ENCODE measurements around the gene FHIP1B.
"Not testable (repeated sequence)": the region's sequence is repeated elsewhere in the genome, so short reads cannot be mapped to it uniquely, and the experiment has no call there.

Gene FHIP1B

DNA sequence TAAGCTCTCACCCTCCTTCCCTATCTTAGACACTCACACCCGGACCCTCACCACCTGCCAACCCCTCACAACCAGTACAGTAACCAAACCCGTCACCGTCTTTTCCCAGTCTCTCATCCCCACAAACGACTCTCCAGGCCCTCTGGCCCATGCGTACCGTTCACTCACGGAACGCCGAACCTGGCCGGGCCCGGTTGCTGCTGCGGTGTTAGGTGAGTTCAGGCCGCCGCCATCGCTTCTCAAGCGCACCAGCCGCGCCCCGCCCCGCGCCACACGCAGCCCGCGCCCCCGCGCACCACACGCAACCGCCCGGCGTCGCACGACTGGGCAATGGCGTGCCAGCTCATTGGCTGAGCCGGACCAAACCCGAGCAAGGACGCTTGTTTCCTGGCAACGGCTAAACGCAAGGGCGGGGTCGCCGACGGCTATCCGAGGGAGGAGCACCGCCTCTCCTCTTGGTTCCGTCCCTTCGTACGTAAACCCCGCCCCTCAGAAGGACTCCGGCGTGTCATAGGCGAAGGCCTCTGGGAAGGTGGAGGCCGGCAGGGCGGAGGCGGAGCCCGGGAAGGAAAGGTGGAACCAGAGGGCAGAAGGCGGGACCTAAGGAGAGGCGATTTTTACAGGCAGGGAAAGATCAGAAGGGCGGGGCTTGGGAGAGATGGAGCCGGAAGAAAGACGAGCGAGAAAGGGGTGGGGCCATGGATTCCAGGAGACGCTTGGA is at the start of gene FHIP1B:
FHIP1B (minus strand) TSS at position 250 of the 721 bp plus-strand sequence. CDS start 10,120 bp downstream, outside the sequence.
- peak; percentile 100 for DNase-seq

DNA sequence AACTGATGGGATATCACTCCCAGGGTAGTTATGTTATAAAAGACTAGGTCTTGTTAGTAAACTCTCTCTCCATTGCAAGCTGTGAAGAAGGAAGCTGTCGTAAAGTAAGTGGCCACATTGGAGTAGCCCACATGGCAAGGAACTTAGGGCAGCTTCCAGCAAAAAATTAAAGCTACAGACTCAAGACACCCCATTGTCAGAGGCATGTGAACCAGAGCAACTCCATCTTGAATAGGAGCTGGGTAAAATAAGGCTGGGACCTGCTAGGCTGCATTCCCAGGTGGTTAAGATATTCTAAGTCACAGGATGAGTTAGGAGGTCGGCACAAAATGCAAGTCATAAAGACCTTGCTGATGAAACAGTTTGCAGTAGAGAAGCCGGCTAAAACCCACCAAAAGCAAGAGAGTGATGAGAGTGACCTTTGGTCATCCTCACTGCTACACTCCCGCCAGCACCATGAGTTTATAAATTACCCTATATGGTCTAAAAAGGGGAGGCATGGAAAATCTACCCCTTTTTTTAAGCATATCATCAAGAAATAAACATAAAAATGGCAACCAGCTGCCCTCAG is 49.1 kb upstream of the FHIP1B start:
- no peak for DNase-seq

DNA sequence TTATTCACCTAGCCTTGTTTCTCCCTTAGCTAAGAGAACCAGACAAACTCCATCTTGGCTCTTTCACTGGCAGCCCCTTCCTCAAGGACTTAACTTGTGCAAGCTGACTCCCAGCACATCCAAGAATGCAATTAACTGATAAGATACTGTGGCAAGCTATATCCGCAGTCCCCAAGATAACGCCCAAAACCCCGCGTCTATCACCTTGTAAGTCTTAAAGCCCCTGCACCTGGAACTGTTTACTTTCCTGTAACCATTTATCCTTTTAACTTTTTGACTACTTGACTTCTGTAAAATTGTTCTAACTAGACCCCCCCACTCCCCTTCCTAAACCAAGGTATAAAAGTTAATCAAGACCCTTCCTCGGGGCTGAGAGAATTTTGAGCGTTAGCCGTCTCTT is 46.4 kb upstream of the FHIP1B start:
- not testable (repeated sequence) for DNase-seq

DNA sequence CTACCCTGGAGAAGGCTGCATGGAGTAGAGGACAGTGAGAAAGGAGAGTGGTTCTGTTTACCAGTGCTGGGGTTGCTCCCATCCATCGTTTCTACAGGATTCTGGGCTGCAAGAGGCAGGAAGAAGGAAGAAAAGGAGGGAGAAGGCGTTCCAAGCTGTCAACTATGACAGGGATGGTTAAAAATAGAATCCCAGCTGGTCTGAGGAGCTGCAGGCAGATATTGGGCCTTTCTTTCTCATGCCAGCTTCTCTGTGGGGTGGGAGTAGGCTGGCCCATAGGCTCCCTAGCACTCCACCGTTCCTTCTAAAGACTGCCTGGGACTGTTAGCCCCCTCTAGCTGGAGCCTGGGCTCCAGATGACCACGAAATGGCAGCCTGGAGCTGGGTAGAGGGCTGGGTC is 38.8 kb upstream of the FHIP1B start:
- no peak for DNase-seq

DNA sequence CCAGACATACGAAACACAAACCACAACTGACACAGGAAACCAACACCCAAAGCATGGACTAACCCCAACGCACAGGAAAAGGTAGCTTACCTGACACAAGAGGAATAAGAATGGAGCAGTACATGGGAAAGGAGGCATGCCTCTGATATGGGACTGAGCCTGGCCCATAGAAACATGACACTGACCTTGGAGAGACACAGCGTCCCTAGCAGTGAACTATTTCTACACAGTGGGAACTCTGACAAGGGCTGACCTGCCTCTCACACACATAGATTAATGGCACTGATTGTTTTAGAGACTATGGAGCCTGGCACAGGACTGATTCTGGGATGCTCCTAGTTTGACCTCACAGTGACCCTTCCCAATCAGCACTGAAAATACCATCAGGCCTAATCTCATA is 37.2 kb upstream of the FHIP1B start:
- no peak for DNase-seq

DNA sequence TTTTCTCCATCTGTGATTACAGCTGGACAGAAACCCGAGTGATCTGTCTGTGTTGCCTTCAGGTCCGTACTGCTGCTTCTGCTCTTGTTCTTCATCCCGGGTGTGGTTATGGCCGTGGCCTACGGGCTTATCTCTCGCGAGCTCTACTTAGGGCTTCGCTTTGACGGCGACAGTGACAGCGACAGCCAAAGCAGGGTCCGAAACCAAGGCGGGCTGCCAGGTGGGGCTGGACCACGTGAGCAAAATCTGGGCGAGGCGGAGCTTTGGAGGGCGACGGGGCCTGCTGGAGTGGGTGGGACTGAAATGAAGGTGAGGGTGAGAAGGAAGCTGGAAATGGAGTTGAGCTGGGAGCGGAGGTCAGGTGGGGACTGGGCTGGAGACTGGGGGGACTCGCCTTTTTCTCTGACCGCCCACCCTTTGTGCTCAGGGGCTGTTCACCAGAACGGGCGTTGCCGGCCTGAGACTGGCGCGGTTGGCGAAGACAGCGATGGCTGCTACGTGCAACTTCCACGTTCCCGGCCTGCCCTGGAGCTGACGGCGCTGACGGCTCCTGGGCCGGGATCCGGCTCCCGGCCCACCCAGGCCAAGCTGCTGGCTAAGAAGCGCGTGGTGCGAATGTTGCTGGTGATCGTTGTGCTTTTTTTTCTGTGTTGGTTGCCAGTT is 36.3 kb upstream of the FHIP1B start:
- no peak for DNase-seq

DNA sequence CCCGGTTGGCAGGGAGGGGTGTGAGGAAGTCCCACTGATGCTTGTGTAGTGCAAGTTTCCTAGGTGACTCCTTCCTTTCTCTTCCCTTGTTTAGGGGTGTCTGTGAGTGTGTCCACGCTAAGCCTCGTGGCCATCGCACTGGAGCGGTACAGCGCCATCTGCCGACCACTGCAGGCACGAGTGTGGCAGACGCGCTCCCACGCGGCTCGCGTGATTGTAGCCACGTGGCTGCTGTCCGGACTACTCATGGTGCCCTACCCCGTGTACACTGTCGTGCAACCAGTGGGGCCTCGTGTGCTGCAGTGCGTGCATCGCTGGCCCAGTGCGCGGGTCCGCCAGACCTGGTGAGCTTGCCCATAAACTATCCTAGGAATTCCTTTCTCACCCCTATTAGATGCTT is 35.6 kb upstream of the FHIP1B start:
- DNase-seq: no peak

DNA sequence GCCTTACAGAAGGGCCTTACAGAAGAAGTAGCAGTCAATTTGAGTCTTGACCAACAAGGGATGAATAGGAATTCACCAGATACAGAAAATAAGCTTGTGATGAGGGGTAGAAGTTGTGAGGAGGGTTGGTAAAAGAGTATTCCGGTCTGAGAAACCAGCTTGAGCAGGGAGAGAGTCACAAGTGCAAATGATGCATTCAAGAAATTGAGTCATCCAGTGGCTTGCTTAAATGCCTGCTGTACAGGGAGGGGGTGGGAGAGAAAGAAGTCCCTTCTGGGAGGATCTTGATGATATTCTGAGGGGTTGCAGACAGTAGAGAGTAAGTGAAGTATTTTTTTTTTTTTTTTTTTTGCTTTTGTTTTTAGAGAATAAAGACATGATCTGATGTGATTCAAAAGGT is 34.4 kb upstream of the FHIP1B start:
- no peak for DNase-seq

DNA sequence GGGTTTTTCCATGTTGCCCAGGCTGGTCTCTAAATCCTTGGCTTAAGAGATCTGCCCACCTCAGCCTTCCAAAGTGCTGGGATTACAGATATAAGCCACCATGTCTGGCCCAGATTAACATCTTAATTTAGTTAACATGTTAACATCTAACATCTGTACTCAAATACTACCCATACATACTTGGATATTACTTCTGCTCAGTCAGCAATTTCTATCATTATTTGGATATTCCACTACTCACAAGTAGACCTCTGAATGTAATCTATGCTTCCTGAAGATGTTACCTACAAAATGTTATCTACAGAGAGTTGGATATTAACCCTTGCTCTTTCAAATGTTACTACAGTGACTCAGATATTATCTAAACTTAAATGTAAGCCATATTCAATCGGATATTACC is 29.2 kb upstream of the FHIP1B start:
- no peak for DNase-seq

DNA sequence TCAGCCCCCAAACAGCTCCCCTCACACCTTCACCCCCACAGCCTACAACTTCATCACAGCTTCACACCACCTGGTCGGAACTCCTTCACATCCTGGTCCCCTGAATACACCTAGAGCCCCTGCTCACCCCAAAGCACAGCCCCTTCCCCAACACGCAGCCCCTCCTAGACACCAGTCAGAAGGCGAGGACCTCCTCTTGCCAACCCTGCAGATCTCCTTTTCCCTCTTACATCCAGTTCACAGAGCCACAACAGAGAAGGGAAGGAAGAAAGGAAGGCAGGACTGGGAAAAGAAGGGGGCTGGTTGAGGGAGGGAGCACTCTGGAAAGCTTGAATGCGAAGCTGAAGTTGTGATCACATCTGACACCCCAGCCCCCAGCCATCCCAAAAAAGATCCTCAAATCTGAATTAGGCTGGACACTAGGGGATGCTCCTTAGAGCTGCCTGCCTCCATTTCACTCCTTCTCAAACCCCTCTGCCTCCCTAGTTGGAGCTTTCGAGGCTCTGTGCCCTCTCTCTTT is 25.8 kb upstream of the FHIP1B start:
- DNase-seq: no peak

DNA sequence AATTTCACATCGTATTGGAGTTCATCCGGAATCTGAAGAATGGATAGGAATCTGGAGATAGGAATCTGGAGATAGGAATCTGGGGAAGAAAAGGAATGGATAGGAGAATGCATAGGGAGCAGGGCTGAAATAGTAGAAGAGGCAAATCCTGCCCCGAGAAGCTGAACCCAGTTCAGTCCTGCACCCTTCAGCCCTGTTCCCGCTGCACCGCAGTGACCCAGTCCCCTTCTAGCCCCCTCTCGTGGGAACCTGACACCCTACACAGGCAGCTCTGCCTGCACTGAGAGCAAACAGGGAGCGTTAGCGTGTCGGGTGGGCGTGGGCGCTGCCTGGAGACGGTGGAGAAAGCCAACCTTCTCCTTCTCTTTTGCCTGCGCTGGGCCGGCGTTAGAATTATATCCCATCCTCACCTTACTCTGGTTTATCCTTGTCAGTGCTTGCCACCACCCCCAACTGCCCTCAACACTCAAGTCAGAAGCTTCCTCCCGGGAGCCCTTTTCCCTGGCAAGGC is 24.2 kb upstream of the FHIP1B start:
- peak; percentile 44 for DNase-seq

DNA sequence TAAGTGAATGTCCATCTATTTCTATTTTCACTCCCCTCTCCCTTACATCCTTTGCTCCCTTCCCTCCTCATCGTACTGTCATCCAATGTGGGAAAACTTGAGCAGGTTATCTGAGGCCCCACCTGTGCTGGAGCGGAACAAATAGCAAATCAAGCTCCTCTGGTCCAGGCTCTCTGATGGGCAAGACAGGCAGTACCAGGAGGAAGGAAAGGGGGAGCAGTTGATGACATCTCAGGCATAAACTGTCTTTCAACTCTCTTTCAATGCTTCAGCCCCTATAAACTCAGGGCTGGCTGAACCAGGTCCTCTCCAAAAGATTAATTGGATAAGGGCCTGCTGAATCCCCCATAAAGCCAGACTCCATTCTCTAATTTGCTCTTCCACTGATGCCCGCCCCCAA is 23.7 kb upstream of the FHIP1B start:
- no peak for DNase-seq

DNA sequence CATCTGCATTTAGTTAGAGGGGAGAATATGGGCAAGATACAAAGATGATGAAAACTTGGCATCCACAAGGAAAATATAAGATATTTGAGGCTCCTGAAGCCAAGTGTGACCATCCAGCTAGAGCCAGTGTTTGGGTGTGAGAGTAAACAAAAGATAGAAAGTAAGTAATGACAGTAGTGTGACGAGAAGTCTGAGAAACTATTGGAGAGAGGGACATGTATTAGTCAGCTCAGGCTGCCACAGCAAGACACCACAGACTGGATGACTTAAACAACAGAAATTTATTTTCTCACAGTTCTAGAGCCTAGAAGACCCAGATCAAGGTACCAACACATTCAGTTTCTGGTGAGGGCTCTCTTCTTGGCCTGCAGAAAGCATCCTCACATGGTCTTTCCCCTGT is 18.8 kb upstream of the FHIP1B start:
- no peak for DNase-seq

DNA sequence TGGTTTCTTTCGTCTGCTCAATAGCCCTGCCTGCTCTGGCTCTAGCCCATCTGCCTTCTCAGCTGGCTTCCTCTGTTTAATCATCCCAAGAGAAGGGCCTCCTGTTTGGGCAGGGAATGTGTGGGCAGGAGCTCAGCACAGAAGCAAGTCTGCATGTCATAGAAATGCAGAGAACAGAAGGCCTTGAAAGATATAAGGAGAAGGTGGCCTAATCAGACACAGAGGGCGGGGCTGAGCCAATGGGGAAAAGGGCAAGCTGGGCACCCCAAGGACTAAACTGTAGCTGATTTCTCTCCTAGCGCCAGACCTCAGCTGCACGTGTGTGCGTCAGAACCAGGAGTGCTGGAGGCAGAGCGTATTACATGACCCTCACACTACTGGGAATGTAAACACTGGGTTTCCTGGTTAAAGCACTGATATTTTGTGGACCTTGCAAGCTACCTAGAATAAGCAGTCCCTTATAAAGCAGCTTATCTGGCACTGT is 17.6 kb upstream of the FHIP1B start:
- DNase-seq: no peak

DNA sequence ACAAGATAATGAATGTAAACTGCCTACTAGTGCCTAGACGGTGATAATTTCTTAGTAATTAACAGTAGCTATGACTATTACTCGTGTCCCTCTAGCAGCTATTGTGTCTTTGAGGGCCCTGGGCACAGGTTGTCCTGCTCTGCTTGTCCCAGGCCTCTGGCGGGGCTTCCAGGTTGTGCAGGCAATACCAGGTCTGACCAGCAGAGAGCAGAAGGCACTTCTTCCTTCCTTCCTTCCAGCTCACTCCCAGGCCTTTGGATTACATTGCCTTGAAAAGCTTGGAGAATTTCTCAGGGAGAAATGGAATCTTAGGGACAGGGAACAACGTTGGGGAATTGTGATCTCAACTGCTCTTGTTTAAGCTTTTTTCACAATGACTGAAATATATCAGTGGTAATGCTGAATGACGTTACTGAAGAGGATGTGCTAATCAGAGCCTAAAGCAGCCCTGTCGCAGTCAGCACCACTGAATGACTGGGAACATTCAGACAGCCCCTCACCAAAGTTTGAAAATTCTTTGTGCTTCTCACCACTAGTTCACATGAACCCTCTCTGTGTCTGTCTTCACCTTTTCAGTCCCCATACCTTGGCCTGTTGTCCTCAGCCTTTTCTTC is 16.8 kb upstream of the FHIP1B start:
- peak; percentile 64 for DNase-seq

DNA sequence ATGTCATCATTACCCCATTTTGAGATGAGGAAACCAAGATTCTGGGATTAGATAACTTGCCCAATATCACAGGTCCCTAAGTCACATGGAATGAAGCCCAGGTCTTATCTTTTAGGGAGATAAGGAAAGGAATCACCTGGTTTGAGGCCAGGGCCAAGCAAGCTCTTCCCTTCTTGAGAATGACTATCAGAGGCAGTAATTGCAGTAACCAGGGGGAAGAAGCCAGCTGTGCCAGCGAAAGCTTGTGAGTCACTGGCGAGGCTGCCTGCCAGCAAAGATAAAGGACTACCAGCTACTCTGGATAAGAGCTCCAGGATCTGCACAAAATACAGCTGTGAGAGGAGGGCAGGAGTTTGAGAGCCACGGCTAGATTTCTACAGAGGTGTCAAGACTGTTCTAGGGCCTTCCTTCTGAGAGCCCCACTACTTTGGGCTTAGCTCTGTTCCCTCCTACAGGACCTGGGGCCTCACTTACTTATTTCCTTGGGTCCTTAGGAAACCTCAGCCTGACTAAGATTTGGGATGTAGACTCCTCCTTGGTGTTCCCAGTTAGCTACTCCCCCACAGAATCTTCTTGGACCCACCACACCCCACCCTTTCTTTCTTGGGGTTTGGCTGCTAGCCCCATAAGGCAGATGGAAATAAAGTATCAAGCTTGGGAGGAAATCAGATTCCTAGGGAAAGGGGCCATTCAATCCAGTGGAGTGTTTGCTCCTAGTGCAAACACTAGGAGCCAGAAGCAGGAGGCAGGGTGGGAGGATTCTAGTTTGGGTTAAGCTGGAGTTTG is 15.5 kb upstream of the FHIP1B start:
- DNase-seq: no peak

DNA sequence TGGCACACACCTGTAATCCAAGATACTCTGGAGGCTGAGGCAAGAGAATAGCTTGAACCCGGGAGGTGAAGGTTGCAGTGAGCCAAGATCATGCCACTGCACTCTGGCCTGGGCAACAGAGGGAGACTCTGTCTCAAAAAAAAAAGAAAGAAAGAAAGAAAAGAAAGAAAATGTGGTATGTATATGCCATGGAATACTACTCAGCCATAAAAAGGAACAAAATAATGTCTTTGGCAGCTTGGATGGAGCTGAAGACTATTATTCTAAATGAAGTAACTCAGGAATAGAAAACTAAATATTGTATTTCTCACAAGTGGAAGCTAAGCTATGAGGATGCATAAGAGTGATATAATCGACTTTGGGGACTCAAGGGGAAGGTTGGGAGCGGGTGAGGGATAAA is 14.5 kb upstream of the FHIP1B start:
- DNase-seq: not testable (repeated sequence)

DNA sequence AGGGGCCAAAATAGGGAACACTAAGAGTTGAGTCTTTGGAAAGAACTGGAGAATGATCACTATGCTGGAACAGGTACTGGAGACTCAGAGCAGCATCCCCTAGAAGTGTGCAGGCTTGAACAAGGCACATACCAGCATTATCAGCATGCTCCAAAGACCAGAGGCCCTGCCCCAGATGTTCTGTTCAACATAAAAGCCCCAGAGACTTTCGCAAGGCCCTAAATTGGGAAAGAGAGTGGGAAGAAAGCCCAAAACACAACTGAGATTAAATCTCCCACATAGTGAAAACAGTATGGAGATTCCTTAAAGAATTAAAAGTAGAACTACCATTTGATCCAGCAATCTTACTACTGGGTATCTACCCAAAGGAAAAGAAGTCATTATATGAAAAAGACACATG is 13.8 kb upstream of the FHIP1B start:
- no peak for DNase-seq

DNA sequence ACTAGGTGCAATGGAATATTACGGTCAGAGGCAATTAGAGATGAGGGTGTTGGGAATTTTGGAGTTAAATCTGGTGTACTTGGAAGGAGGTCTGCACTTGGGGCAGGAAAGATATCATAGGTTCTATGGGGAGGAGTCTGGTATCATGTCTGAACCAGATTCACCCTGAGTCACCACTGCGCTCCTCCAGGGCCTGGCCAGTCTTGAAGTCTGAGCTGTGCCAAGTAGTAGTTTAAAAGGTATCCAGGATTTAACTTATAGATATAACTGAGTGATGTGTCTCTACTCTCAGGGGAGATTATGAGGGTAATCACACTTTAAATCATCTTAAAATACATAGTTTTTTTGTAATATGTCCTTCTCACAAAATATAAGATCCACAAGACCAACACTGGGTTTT is 11.1 kb upstream of the FHIP1B start:
- DNase-seq: no peak

DNA sequence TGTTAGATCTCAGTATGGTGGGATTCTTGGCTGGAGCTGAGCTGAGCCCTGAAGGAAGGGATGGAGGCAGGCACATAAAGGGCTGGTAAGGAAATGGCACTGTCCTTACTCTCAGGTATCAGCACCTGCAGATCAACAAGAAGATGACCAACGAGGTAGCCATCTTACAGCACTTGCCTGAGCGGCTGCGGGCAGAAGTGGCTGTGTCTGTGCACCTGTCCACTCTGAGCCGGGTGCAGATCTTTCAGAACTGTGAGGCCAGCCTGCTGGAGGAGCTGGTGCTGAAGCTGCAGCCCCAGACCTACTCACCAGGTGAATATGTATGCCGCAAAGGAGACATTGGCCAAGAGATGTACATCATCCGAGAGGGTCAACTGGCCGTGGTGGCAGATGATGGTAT is 6.9 kb upstream of the FHIP1B start:
- DNase-seq: no peak

DNA sequence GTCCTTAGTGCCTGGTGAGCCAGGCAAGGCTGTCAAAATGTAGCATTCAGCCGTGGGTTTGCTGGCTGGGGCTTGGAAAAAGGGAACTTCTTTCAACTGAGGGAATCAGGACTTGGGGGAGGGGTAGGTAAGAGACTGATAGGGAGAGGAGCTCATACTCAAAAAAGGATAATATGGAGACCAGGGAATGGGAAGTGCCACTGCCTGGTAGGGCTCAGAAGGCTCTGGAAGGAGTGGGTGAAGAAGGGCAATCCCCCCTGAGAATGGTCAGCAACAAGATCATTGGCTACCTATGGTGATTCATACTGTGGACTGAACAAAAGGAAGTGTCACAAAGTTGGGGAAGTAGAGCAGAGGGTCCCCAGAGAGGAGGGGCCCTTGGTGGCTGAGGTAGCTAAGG is 6.3 kb upstream of the FHIP1B start:
- no peak for DNase-seq

DNA sequence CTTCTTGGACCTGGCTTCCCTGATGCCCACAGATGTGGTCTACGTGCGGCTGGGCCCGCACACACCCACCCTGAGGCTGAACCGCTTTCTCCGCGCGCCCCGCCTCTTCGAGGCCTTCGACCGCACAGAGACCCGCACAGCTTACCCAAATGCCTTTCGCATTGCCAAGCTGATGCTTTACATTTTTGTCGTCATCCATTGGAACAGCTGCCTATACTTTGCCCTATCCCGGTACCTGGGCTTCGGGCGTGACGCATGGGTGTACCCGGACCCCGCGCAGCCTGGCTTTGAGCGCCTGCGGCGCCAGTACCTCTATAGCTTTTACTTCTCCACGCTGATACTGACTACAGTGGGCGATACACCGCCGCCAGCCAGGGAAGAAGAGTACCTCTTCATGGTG is 5.7 kb upstream of the FHIP1B start:
- no peak for DNase-seq

DNA sequence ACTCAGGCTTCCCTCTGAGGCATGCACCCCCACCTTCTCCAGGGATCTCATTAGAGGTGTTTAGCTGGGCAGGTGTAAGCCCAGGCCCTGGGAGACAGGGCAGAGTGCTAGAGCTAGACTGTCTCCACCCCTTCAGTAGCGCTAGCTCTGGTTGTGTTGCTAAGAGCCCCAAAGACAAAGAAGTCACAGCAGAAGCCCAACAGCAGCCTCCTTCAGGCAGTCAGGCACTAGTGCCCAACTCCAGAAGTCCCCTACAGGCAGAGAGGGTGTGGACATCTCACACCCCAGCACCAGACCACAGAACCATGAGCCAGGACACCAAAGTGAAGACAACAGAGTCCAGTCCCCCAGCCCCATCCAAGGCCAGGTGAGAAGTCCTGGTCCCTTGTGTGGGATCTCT is 4.5 kb upstream of the FHIP1B start, which contains the start of gene CNGA4:
CNGA4 (plus strand) TSS at position 188 of the 400 bp plus-strand sequence; CDS start at position 306, 118 bp downstream.
- peak; percentile 23 for DNase-seq

Measured in NCI-H345 (cell line).